T follicular helper cell (primary cell): ENCODE data around the gene PRR15.

Experiments
- DNase-seq: peaks from one replicate; pipeline ENCODE4 v3.0.0-alpha.2; 2020; ENCODE audit warnings: low read depth

The PRR15 gene

GRCh38 chr7:29609162-29610037, 45.8 kb downstream of the PRR15 start:
- DNase-seq, result no peak

DNA sequence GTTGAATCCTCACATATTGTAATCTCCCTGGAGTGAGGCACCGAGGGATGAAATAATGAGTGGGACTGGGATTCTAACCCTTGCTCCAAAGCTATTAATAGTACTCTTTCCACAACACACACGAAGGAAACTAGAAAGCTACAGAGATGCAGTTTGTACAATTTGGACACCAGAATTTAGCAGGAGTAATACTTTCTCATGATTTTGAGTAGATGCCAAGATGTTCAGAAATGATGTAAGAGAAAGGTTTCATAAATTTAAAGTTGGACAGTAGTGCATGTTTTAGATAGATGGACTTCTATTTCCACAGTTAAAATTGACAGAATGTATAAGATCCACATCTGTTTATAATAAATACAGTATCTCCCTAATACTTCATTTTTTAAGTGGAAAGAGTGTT, 46.5 kb downstream of the PRR15 start:
- no peak for DNase-seq

GRCh38 chr7:29611941-29612544, 48.4 kb downstream of the PRR15 start:
- DNase-seq, result no peak

- DNase-seq, result no peak
Observed at GRCh38 chr7:29612596-29612995, 49.0 kb downstream of the PRR15 start.

DNA sequence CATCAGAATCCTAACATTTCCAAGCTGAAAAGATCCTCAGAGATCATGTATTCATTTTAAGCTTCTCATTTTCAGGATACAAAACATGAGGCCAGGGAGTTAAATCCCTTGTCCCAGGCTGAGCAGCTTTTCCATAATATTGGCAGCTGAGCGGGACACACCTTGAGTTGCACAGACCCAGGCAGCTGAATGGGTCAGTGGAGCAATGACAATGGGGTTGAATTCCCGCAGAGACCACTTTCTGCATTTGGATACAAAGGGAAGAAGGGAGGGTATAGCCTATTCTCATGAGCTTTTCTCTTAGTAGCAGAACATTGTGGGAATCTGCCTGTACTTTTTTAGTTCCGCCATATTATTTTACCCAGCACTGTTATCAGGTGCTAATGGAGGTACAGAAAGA, 49.5 kb downstream of the PRR15 start:
- DNase-seq, result no peak

- no peak for DNase-seq
Observed at GRCh38 chr7:29614229-29614628, 50.6 kb downstream of the PRR15 start.
